PC-3 (cell line): Measurements from ENCODE around the gene OR13C8.

Experiments used
- EZH2 ChIP-seq: fragments of 300-600 bp; sonication (generic); IDR thresholded peaks from one replicate; pipeline ENCODE4 v1.6.1; 2017; ENCODE audit warnings: antibody characterized with exemption, mild to moderate bottlenecking, low read length; ENCODE audit not compliant: unreplicated experiment
- EZH2phosphoT487 ChIP-seq: fragments of 300-600 bp; sonication (generic); IDR thresholded peaks from 2 replicates; pipeline ENCODE4 v1.6.1; 2018; ENCODE audit warnings: mild to moderate bottlenecking, antibody characterized with exemption, low read length, borderline replicate concordance
- TF ChIP-seq, protein P1 (sequence below): fragments of 300-600 bp; sonication (generic); conservative IDR thresholded peaks from 2 replicates; pipeline ENCODE4 v1.5.1; 2017; ENCODE audit warnings: antibody characterized with exemption, low read depth, mild to moderate bottlenecking, low read length

GRCh38 chr9:104618104-104618503 lies 49.1 kb downstream of the OR13C8 start, which contains the start of gene OR13C9:
- TF ChIP-seq, protein P1, sequence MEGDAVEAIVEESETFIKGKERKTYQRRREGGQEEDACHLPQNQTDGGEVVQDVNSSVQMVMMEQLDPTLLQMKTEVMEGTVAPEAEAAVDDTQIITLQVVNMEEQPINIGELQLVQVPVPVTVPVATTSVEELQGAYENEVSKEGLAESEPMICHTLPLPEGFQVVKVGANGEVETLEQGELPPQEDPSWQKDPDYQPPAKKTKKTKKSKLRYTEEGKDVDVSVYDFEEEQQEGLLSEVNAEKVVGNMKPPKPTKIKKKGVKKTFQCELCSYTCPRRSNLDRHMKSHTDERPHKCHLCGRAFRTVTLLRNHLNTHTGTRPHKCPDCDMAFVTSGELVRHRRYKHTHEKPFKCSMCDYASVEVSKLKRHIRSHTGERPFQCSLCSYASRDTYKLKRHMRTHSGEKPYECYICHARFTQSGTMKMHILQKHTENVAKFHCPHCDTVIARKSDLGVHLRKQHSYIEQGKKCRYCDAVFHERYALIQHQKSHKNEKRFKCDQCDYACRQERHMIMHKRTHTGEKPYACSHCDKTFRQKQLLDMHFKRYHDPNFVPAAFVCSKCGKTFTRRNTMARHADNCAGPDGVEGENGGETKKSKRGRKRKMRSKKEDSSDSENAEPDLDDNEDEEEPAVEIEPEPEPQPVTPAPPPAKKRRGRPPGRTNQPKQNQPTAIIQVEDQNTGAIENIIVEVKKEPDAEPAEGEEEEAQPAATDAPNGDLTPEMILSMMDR = no peak
- TF ChIP-seq EZH2 (no peak), EZH2phosphoT487 (no peak)
